IPS DF 6.9 (cell line): Measurements from ENCODE around the gene ZNF77.
A peak's percentile ranks its signal among the peaks of the same experiment; 100 is the strongest.
"Not testable (repeated sequence)": the region's sequence is repeated elsewhere in the genome, so short reads cannot be mapped to it uniquely, and the experiment has no call there.

Source experiments
- DNase-seq: peaks from one replicate; pipeline ENCODE4 v3.0.0-alpha.2; 2013; ENCODE audit warnings: low read depth, low spot score
- H3K27ac ChIP-seq: one replicate; pipeline ENCODE4 v1.5.1; 2013; ENCODE audit warnings: low read length, control low read depth
- H3K27me3 ChIP-seq: 2 replicates; pipeline ENCODE4 v1.6.1; 2013; ENCODE audit warnings: mild to moderate bottlenecking, low read length; ENCODE audit not compliant: control insufficient read depth, insufficient read depth
- H3K36me3 ChIP-seq: 2 replicates; pipeline ENCODE4 v1.6.1; 2013; ENCODE audit warnings: low read length; ENCODE audit not compliant: control insufficient read depth, insufficient read depth
- H3K4me1 ChIP-seq: 2 replicates; pipeline ENCODE4 v1.6.1; 2013; ENCODE audit warnings: low read length; ENCODE audit not compliant: control insufficient read depth, insufficient read depth
- H3K4me3 ChIP-seq: 2 replicates; pipeline ENCODE4 v1.5.1; 2013; ENCODE audit warnings: mild to moderate bottlenecking, low read length
- H3K9me3 ChIP-seq: 2 replicates; pipeline ENCODE4 v1.6.1; 2013; ENCODE audit warnings: low read length, inconsistent platforms; ENCODE audit not compliant: control insufficient read depth, insufficient read depth
- WGBS: extraction: QIAGEN DNeasy Blood & Tissue Kit; methylation state at CpG from one replicate; pipeline ENCODE4 v1.1.7; 2013; ENCODE audit warnings: mixed read lengths, missing lambda C conversion rate; ENCODE audit not compliant: insufficient read length, insufficient coverage; 5-methylcytosine and 5-hydroxymethylcytosine counted together

The ZNF77 gene

DNA sequence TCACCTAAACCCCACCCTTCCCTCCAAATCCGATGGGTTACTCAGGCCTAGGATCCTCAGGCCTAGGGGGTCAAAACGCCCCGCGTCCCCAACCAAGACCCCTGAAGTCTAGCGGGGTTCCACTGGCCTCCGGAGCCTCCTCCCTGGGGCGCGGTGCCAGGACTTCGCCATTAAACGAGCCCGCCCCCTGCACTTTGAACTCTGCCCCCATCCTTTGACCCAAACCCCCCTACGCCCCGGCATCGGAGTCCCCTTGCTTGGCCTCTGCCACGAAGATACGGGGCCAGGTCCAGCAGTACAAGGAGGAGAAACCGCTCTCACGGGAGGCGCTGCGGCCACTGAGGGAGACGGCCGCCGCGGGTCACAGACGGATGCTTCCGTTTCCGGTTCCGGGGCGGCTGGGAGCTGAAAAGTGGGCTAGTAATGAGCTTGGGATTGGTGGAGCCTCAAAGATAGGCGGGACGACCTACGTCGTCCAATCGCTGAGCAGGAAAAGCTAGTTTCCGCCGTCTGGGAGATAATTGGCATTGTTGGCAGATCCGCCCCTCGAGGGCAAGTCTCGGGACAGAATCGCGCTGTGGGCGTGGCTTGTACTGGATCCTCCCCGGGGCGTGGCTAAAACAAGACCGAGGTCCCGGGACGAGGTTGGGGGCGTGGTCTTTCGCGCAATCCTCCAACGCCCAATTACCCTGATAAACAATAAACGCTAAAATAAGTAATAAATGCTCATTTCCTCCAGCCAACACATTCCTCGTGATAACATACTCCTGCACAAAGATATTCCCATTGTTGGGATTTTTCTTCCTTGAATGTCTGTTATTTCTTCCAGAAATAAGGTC is 5.7 kb upstream of the ZNF77 start:
- no peaks in the 10 kb centered on the region for H3K9me3 ChIP-seq
- DNase-seq: peak; percentile 97
- no peaks in the 10 kb centered on the region for H3K36me3 ChIP-seq
- no peaks in the 10 kb centered on the region for H3K4me1 ChIP-seq
- no peaks in the 10 kb centered on the region for H3K27me3 ChIP-seq
- peak overlapping the region; percentile 95 for H3K4me3 ChIP-seq
- whole genome bisulfite sequencing: no CpG with 5 or more reads among the region's 53 CpGs
- no peak overlapping the region for H3K27ac ChIP-seq

DNA sequence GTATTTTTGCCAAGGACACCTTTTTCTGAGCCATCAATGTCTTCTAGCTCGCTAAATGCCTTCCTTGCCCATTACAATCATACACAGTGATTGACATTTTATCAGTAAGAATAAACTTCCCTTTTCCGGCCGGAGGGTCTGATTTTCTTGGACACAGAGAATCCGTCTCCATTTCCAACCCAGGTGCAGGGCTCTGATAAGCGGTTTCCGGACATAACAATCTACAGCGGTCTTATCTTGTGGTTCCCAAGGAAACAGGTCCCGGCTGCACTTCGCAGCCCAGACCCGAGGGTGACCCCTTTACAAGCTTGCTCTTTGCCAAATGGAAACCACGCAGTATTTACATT is 5.1 kb upstream of the ZNF77 start:
- no peak for DNase-seq
- WGBS: no CpG with 5 or more reads among the region's 11 CpGs
- no peaks in the 10 kb centered on the region for H3K4me1 ChIP-seq
- H3K4me3 ChIP-seq: peak overlapping the region; percentile 95; the same call in 1 of the 2 replicates
- H3K27ac ChIP-seq: no peak overlapping the region
- no peaks in the 10 kb centered on the region for H3K27me3 ChIP-seq
- H3K9me3 ChIP-seq: no peaks in the 10 kb centered on the region
- no peaks in the 10 kb centered on the region for H3K36me3 ChIP-seq

DNA sequence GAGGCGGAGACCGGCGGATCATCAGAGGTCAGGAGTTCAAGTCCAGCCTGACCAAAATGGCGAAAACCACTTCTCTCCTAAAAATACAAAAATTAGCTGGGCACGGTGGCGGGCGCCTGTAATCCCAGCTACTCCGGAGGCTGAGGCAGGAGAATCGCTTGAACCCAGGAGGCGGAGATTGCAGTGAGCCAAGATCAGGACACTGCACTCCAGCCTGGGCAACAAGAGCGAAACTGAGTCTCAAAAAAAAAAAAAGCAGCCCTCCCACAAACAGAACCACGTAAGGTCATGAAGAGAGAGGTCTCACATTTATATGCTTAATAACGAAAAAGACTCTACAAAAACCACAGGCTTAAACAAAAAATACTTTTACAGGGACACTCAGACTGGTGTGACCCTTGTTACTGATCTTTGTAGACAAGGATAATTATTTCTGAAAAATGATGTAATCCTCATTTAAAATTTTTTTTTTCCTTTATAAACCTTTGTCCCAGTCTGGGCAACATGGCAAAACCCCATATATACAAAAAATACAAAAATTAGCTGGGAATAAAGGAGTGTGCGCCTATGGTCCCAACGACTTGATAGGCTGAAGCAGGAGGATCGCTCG is 909 bp upstream of the ZNF77 start:
- H3K27me3 ChIP-seq: no peaks in the 10 kb centered on the region
- H3K36me3 ChIP-seq: no peaks in the 10 kb centered on the region
- no CpG with 5 or more reads among the region's 17 CpGs for WGBS
- no peaks in the 10 kb centered on the region for H3K4me1 ChIP-seq
- H3K4me3 ChIP-seq: peak overlapping the region; percentile 74
- H3K9me3 ChIP-seq: no peaks in the 10 kb centered on the region
- no peak overlapping the region for H3K27ac ChIP-seq
- DNase-seq: no peak

DNA sequence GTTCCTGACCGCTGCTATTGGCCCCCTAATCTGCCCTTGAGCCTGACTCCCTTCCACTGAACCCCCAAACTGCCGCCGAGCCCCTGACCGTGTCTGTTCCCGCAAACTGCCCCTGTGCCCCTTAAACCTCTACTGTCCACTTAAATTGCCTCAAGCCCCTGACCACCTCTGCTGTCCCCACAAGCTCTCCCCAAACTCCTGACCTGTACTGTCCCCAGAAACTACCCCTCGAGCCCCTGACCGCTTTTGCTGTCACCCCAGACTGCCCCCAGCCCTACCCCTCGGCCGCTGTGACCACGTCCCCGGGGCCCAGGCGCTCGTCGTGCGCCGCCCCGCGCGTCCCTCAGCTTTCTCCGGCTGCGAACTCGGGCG is 382 bp downstream of the ZNF77 start:
- Histone ChIP-seq H3K4me3 (peak overlapping the region; percentile 81), H3K4me1 (no peaks in the 10 kb centered on the region), H3K27me3 (no peaks in the 10 kb centered on the region), H3K27ac (no peak overlapping the region), H3K36me3 (no peaks in the 10 kb centered on the region), H3K9me3 (no peaks in the 10 kb centered on the region)
- no peak for DNase-seq
- no CpG with 5 or more reads among the region's 23 CpGs for WGBS

DNA sequence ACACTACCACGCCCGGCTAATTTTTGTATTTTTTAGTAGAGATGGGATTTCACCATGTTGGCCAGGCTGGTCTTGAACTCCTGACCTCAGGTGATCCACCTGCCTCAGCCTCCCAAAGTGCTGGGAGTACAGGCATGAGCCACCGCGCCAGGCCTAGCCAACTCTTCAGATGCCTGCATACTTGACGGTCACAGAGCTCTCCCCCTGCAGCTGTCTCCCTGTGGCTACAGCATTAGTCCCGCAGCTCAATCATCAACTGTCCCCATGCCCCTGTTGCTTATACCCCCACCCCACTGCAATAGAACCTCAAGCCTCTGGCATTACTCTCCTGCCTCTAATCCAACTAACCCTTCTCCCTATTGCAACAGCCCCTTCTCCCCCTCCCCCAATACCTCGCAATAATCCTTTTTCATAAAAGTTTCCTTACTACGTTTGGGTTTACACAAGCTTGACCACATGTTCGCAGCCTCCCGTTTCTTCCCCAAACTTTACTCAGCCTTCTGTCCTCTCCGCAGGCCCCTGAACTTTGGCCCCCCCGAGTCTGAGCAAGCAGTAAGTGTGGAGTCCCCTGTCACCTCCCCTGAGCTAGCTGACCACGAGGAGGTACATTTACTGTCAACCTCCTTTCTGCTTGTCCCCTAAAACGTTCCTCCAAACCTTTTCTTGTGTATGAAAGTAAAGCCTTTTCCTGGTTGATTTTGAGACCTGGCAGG is 1.7 kb downstream of the ZNF77 start:
- no peaks in the 10 kb centered on the region for H3K4me1 ChIP-seq
- no peaks in the 10 kb centered on the region for H3K36me3 ChIP-seq
- H3K27ac ChIP-seq: no peak overlapping the region
- H3K27me3 ChIP-seq: no peaks in the 10 kb centered on the region
- H3K4me3 ChIP-seq: no peak overlapping the region
- no peak for DNase-seq
- 100% methylated on average over 1 of the region's 14 CpGs for WGBS
- no peaks in the 10 kb centered on the region for H3K9me3 ChIP-seq

DNA sequence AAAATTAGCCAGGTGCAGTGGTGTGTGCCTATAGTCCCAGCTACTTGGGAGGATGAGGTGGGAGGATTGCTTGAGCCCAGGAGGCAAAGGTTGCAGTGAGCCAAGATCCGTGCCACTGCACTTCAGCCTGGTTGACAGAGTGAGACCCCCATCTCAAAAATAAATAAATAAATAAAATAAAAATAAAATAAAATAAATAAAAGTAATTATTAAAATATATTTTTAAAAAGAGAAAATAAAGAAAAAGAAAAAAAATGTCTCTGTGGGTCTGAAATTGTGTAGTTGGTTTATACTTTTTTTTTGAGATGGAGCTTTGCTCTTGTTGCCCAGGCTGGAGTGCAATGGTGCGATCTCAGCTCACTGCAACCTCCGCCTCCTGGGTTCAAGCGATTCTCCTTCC is 8.9 kb downstream of the ZNF77 start:
- H3K27me3 ChIP-seq, DNase-seq, H3K4me3 ChIP-seq, H3K4me1 ChIP-seq, H3K27ac ChIP-seq: not testable (repeated sequence)
- peaks cover 12% of the 10 kb centered on the region for H3K9me3 ChIP-seq
- peaks cover 15% of the 10 kb centered on the region for H3K36me3 ChIP-seq
- no CpG with 5 or more reads among the region's 4 CpGs for WGBS

DNA sequence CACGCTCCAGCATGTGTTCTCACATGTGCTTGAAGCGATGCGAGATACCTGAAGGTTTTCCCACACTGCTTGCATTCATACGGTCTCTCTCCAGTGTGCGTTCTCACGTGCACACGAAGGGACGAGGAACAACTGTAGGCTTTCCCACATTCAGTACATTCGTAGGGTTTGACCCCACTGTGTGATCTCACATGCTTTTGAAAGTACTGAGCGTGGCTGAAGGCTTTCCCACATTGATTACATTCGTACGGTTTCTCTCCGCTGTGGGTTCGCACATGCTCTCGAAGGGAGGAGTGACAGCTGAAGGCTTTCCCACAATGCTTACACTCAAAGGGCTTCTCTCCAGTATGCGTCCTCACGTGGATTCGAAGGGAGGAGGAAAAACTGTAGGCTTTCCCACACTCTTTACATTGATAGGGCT is 11.3 kb downstream of the ZNF77 start:
- no peak overlapping the region for H3K4me3 ChIP-seq
- no CpG with 5 or more reads among the region's 18 CpGs for WGBS
- peaks cover 15% of the 10 kb centered on the region for H3K36me3 ChIP-seq
- H3K27me3 ChIP-seq: no peaks in the 10 kb centered on the region
- no peak overlapping the region for H3K27ac ChIP-seq
- H3K4me1 ChIP-seq: no peaks in the 10 kb centered on the region
- DNase-seq: no peak
- H3K9me3 ChIP-seq: peaks cover 12% of the 10 kb centered on the region

DNA sequence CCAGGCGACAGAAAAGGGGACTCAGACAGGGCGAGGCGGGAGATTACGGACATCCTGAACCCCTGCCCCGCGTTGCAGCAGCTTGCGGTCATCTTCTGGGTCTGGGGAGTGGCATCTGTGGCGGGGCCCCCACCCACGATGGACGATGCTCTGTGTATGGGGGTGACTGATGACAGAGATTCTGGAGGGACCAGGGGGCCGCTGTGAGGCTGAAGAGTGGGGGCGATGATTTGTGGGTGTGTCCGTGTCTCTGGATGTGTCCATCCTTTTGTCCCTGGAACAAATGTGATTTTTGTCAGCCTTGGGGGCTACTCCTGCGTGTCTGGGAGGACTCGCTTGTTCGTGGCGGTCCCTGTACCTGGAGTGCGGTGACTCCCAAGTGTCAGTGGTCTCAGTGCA is 17.7 kb downstream of the ZNF77 start:
- no peaks in the 10 kb centered on the region for H3K27me3 ChIP-seq
- H3K36me3 ChIP-seq: no peaks in the 10 kb centered on the region; the same call in 1 of the 2 replicates
- no peak overlapping the region for H3K4me3 ChIP-seq
- no peaks in the 10 kb centered on the region; the same call in 1 of the 2 replicates for H3K9me3 ChIP-seq
- no CpG with 5 or more reads among the region's 18 CpGs for WGBS
- DNase-seq: no peak
- no peak overlapping the region for H3K27ac ChIP-seq
- H3K4me1 ChIP-seq: no peaks in the 10 kb centered on the region

DNA sequence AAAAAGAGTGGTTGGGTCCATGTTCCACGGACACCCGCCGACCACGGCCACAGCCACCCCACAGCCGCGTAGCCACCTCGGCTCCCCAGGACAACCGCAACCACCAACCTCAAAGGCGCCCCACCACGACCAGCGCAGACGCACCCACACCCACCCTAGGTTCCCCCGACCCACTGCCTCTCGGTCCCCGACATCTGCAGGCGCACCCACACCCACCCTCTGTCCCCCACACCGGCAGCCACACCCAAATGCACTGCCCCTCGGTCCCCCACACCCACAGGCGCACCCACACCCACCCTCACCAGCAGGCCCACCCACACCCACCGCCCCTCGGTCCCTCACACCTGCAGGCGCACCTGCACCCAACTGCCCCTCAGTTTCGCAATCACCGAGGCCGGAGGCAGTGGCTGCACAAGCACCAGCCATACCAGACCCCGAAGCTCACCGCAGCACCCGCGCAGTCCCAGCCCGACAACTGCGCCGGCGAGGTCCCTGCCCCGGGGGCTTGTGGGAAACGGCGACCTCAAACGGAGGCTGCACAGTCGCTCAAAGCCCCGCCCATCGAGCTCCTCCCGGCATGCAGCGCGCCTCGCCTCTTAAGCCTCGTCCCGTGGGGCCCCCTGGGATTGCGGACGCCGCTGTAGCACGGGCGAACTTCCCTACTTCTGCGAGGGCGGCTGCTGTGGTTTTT is 18.3 kb downstream of the ZNF77 start:
- no CpG with 5 or more reads among the region's 53 CpGs for WGBS
- Histone ChIP-seq H3K4me3 (no peak overlapping the region), H3K36me3 (no peaks in the 10 kb centered on the region; the same call in 1 of the 2 replicates), H3K9me3 (no peaks in the 10 kb centered on the region; the same call in 1 of the 2 replicates), H3K27me3 (no peaks in the 10 kb centered on the region), H3K27ac (no peak overlapping the region), H3K4me1 (no peaks in the 10 kb centered on the region)
- no peak for DNase-seq

DNA sequence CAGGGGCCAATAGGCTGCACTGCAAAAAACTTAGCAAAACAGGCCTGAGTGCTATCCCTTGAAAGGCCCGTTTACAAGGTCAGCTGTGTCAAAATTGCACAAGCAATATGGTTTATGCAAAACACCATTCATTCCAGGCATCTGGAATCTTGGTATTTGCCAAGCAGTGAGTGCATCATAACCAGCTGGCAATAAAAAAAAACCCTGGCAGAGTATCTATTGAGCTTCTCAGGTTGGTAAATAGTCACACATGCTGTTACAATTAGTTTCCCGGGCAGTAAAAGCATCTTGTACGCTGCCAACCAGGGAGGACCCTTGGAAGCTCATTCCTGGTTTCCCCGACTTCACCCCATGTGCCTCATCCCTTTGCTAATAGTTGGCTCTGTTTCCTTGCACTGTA is 21.3 kb downstream of the ZNF77 start:
- H3K4me1 ChIP-seq: no peaks in the 10 kb centered on the region

More for the DNA sequence above, 21.3 kb downstream of the ZNF77 start:
- H3K27ac ChIP-seq: no peak overlapping the region
- WGBS: no CpG with 5 or more reads among the region's 4 CpGs
- no peaks in the 10 kb centered on the region for H3K36me3 ChIP-seq
- no peaks in the 10 kb centered on the region for H3K27me3 ChIP-seq
- no peak overlapping the region for H3K4me3 ChIP-seq
- no peaks in the 10 kb centered on the region for H3K9me3 ChIP-seq
- no peak for DNase-seq
